OCI-LY1 (cell line): ENCODE measurements around the gene SVBP.

Experiments
- H2AFZ ChIP-seq: fragments of 200-600 bp; sonication (generic), shearing (Covaris generic); 2 replicates; pipeline ENCODE4 v1.6.0; 2014; ENCODE audit warnings: antibody characterized with exemption, mild to moderate bottlenecking, low read length
- H3F3A ChIP-seq: fragments of 200-600 bp; sonication (generic), shearing (Covaris generic); 2 replicates; pipeline ENCODE4 v1.6.0; 2014; ENCODE audit warnings: mild to moderate bottlenecking, antibody characterized with exemption, low read length, moderate library complexity; ENCODE audit not compliant: insufficient read depth
- H3K27ac ChIP-seq: fragments of 200-600 bp; sonication (generic); 2 replicates; pipeline ENCODE4 v1.5.1; 2014; ENCODE audit warnings: low read length, mixed run types, mild to moderate bottlenecking, low read depth; ENCODE audit not compliant: poor library complexity, severe bottlenecking
- H3K27me3 ChIP-seq: fragments of 200-600 bp; sonication (generic); 2 replicates; pipeline ENCODE4 v1.6.0; 2014; ENCODE audit warnings: antibody characterized with exemption, mild to moderate bottlenecking, low read length, moderate library complexity; ENCODE audit not compliant: insufficient read depth
- H3K36me3 ChIP-seq: fragments of 200-600 bp; sonication (generic); 2 replicates; pipeline ENCODE4 v1.6.1; 2014; ENCODE audit warnings: mild to moderate bottlenecking, antibody characterized with exemption, low read length, moderate library complexity, mixed read lengths; ENCODE audit not compliant: insufficient read depth
- H3K4me1 ChIP-seq: fragments of 200-600 bp; sonication (generic); 2 replicates; pipeline ENCODE4 v1.5.1; 2014; ENCODE audit warnings: mild to moderate bottlenecking, low read length, moderate library complexity; ENCODE audit not compliant: insufficient read depth, severe bottlenecking
- H3K4me2 ChIP-seq: fragments of 200-600 bp; sonication (generic), shearing (Covaris generic); 2 replicates; pipeline ENCODE4 v1.6.1; 2014; ENCODE audit warnings: low read length
- H3K4me3 ChIP-seq: fragments of 200-600 bp; sonication (generic); 2 replicates; pipeline ENCODE4 v1.5.1; 2014; ENCODE audit warnings: low read length, low read depth, mild to moderate bottlenecking, mixed read lengths; ENCODE audit not compliant: poor library complexity, severe bottlenecking
- H3K79me2 ChIP-seq: fragments of 200-600 bp; shearing (Covaris generic); 2 replicates; pipeline ENCODE4 v1.6.1; 2016; ENCODE audit warnings: mixed run types, low read length, mixed read lengths; ENCODE audit not compliant: insufficient read depth
- H3K9ac ChIP-seq: fragments of 200-600 bp; sonication (generic), shearing (Covaris generic); 2 replicates; pipeline ENCODE4 v1.6.1; 2014; ENCODE audit warnings: mild to moderate bottlenecking, low read length, mixed read lengths
- H3K9me2 ChIP-seq: fragments of 200-600 bp; sonication (generic), shearing (Covaris generic); 2 replicates; pipeline ENCODE4 v1.6.1; 2014; ENCODE audit warnings: low read depth, mild to moderate bottlenecking, low read length, mixed read lengths
- H3K9me3 ChIP-seq: fragments of 200-600 bp; shearing (Covaris generic); 2 replicates; pipeline ENCODE4 v1.6.1; 2014; ENCODE audit warnings: low read length, mixed read lengths
- H4K20me1 ChIP-seq: fragments of 200-600 bp; sonication (generic), shearing (Covaris generic); 2 replicates; pipeline ENCODE4 v1.6.0; 2016; ENCODE audit warnings: mild to moderate bottlenecking, low read length; ENCODE audit not compliant: insufficient read depth
- EZH2 ChIP-seq: fragments of 200-600 bp; sonication (generic), shearing (Covaris generic); IDR thresholded peaks from 2 replicates; pipeline ENCODE4 v1.8.0; 2017; ENCODE audit warnings: borderline replicate concordance, mixed run types, mild to moderate bottlenecking, antibody characterized with exemption, low read length, moderate library complexity, mixed read lengths
- TF ChIP-seq, protein P1 (sequence below): fragments of 200-600 bp; sonication (generic), shearing (Covaris generic); IDR thresholded peaks from 2 replicates; pipeline ENCODE4 v1.5.1; 2017; ENCODE audit warnings: mild to moderate bottlenecking, antibody characterized with exemption, low read length, moderate library complexity, mixed read lengths

Gene SVBP

DNA sequence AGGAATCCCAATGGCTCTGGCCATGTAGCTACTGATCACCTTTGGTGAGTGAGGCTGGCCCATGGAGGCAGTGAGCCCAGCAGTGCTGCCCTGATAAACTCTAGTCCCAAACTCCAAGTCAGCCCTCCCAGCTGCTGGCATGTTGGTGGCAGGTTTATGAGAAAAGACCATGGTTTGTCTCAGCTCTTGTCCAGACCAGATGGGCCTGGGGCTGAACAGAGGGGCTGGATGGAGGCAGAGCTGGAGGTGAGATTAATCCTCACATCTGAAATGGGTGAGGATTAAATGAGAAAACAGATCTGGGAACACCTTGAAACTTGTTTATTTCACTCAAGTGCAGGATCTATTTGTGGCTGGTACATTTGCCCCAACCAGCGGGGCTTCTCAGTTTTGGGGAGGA is 29.2 kb downstream of the SVBP start:
- Histone ChIP-seq H3K79me2 (no peaks in the 10 kb centered on the region), H3K27me3 (no peaks in the 10 kb centered on the region), H3F3A (no peaks in the 10 kb centered on the region), H3K4me3 (no peak overlapping the region), H3K9me3 (no peaks in the 10 kb centered on the region), H2AFZ (no peak overlapping the region), H3K9ac (no peak overlapping the region), H4K20me1 (no peaks in the 10 kb centered on the region), H3K4me2 (no peak overlapping the region), H3K4me1 (no peaks in the 10 kb centered on the region), H3K36me3 (peaks cover 4% of the 10 kb centered on the region), H3K9me2 (no peaks in the 10 kb centered on the region), H3K27ac (no peak overlapping the region)
- TF ChIP-seq, protein P1, sequence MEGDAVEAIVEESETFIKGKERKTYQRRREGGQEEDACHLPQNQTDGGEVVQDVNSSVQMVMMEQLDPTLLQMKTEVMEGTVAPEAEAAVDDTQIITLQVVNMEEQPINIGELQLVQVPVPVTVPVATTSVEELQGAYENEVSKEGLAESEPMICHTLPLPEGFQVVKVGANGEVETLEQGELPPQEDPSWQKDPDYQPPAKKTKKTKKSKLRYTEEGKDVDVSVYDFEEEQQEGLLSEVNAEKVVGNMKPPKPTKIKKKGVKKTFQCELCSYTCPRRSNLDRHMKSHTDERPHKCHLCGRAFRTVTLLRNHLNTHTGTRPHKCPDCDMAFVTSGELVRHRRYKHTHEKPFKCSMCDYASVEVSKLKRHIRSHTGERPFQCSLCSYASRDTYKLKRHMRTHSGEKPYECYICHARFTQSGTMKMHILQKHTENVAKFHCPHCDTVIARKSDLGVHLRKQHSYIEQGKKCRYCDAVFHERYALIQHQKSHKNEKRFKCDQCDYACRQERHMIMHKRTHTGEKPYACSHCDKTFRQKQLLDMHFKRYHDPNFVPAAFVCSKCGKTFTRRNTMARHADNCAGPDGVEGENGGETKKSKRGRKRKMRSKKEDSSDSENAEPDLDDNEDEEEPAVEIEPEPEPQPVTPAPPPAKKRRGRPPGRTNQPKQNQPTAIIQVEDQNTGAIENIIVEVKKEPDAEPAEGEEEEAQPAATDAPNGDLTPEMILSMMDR, result no peak
- no peak for TF ChIP-seq EZH2

DNA sequence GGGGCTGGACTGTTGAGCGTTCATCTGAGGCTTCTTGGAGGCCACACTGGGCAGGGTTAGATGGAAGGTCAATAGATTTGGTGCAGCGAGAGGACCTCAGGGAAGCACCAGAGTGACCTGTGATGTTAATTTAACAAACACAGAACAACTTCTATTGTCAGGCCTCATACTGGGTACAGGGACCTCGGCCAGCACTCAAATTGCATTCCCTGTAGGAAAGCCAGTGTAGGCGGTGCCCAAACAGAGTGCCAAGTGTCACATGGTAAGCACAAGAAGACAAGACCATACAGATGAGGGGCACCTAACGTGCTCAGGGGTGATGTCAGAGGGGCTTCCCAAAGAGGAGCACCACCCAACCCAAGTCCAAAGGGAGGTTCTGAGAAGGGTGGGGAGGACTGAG is 31.1 kb downstream of the SVBP start:
- Histone ChIP-seq H3K27ac (no peak overlapping the region), H3K27me3 (no peaks in the 10 kb centered on the region), H3K9me2 (no peaks in the 10 kb centered on the region), H3K9ac (no peak overlapping the region), H3K79me2 (no peaks in the 10 kb centered on the region), H3F3A (no peaks in the 10 kb centered on the region), H3K4me1 (no peaks in the 10 kb centered on the region), H3K36me3 (peaks cover 19% of the 10 kb centered on the region), H4K20me1 (no peaks in the 10 kb centered on the region), H3K4me3 (no peak overlapping the region), H3K4me2 (no peak overlapping the region), H3K9me3 (no peaks in the 10 kb centered on the region), H2AFZ (no peak overlapping the region)
- TF ChIP-seq EZH2, result no peak
- TF ChIP-seq, protein P1, result no peak

DNA sequence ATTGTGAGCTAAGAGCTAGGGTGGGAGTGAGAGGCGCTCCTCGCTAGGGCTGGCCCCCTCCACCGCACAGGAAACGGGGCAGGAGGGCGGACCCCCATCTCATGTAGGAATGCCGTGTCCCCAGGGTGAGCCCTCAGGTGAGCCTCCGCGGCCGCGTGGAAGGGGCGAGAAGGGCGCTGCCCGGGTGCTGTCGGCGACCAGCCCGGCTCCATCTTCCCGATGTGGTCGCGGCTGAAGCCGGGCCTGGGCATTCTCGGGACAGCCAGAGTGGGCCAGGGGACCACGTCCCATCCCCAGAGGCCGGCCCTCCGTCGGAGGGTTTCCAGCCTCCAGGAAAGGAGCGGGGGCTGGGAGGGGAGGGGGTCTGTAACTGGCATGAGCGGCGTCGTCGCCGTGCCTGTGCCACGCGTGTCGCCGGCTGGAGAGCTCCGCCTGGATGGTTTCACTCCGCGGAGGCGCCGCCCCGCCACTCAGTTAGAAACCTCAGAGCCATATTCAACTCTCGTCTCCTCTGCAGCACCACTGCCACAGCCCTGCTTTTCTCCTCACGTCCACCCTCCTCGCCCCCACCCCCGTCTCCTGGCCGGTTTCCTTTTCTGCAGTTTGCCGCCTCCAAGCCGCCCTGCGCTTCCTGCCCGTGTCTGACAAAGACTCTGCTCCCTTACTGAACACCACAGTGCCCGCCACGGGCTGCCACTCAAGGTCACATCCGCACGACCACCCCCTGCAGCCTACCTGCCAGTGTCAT is 32.1 kb downstream of the SVBP start, which contains the start of gene TMEM269:
Gene TMEM269, plus strand, starts transcription at position 46 of the 748 bp plus-strand sequence. CDS start 4,903 bp downstream, outside the sequence.
- no peaks in the 10 kb centered on the region for H3F3A ChIP-seq
- H4K20me1 ChIP-seq, result no peaks in the 10 kb centered on the region
- no peak within 1 kb of the TSS for H2AFZ ChIP-seq
- no peaks in the 10 kb centered on the region for H3K27me3 ChIP-seq
- TF ChIP-seq, protein P1, result no peak
- no peak for TF ChIP-seq EZH2
- peaks cover 29% of the 10 kb centered on the region for H3K36me3 ChIP-seq
- H3K4me1 ChIP-seq, result no peaks in the 10 kb centered on the region
- no peaks in the 10 kb centered on the region for H3K9me2 ChIP-seq
- no peaks in the 10 kb centered on the region for H3K9me3 ChIP-seq
- H3K4me2 ChIP-seq, result no peak within 1 kb of the TSS
- H3K9ac ChIP-seq, result no peak within 1 kb of the TSS
- H3K4me3 ChIP-seq, result no peak within 1 kb of the TSS
- no peaks in the 10 kb centered on the region for H3K79me2 ChIP-seq
- H3K27ac ChIP-seq, result no peak within 1 kb of the TSS
